PC-3 (cell line): ENCODE data around the gene TCFL5. TPM values are rescaled to one million over a fixed set of nuclear protein-coding genes. Genes with fewer than 3 reads are reported as not detected.
A peak's percentile ranks its signal among the peaks of the same experiment; 100 is the strongest.

ENCODE experiments used
- ATAC-seq: fragments of 200-7000 bp; cut with Tn5 transposase; 2 replicates; pipeline ENCODE4 v1.9.1; 2020; ENCODE audit warnings: mild to moderate bottlenecking, moderate library complexity
- BruUV-seq: library from RNA; stranded (reverse); fragments of 400-500 nt; replicated peaks from 2 replicates; lab custom pipeline; 2021; lab: Mats Ljungman, UMichigan
- CTCF ChIA-PET: fragments of 300-600 bp; sonication (Branson Sonifier 250); formaldehyde crosslinking; loops from one replicate; lab custom pipeline; 2022; ENCODE audit warnings: antibody characterized with exemption; lab: Charles Lee
- POLR2A ChIA-PET: fragments of 300-600 bp; sonication (Branson Sonifier 250); formaldehyde crosslinking; loops from one replicate; lab custom pipeline; 2022; ENCODE audit warnings: antibody characterized with exemption; ENCODE audit not compliant: unreplicated experiment; lab: Charles Lee
- DNase-seq: peaks from one replicate; pipeline ENCODE4 v3.0.0-alpha.2; 2015
- H2AFZ ChIP-seq: fragments of 300-600 bp; sonication (generic); 2 replicates; pipeline ENCODE4 v1.6.0; 2016; ENCODE audit warnings: antibody characterized with exemption, low read length
- H3F3A ChIP-seq: fragments of 300-600 bp; sonication (generic); one replicate; pipeline ENCODE4 v1.6.0; 2017; ENCODE audit warnings: antibody characterized with exemption, low read length, control low read depth, mild to moderate bottlenecking; ENCODE audit not compliant: unreplicated experiment
- H3K27ac ChIP-seq: fragments of 300-600 bp; sonication (generic); 2 replicates; pipeline ENCODE4 v1.5.1; 2016; ENCODE audit warnings: mild to moderate bottlenecking, low read length
- H3K27me3 ChIP-seq: fragments of 300-600 bp; sonication (generic); 2 replicates; pipeline ENCODE4 v1.6.1; 2016; ENCODE audit warnings: low read length, mixed read lengths
- H3K36me3 ChIP-seq: fragments of 300-600 bp; sonication (generic); 2 replicates; pipeline ENCODE4 v1.6.1; 2016; ENCODE audit warnings: low read depth, mixed run types, low read length, mixed read lengths
- H3K4me1 ChIP-seq: fragments of 300-600 bp; sonication (generic); 2 replicates; pipeline ENCODE4 v1.5.1; 2016; ENCODE audit warnings: low read length; ENCODE audit not compliant: insufficient read depth
- H3K4me2 ChIP-seq: fragments of 300-600 bp; sonication (generic); 2 replicates; pipeline ENCODE4 v1.6.0; 2016; ENCODE audit warnings: low read length
- H3K4me3 ChIP-seq: fragments of 300-600 bp; sonication (generic); 2 replicates; pipeline ENCODE4 v1.5.1; 2016; ENCODE audit warnings: mild to moderate bottlenecking, low read length, mixed read lengths
- H3K79me2 ChIP-seq: fragments of 300-600 bp; sonication (generic); 2 replicates; pipeline ENCODE4 v1.6.1; 2017; ENCODE audit warnings: low read length, mixed read lengths
- H3K9ac ChIP-seq: fragments of 300-600 bp; sonication (generic); 2 replicates; pipeline ENCODE4 v1.6.0; 2016; ENCODE audit warnings: mild to moderate bottlenecking, low read length
- H3K9me2 ChIP-seq: fragments of 300-600 bp; sonication (generic); replicated peaks from 2 replicates; pipeline ENCODE4 v1.6.1; 2016; ENCODE audit warnings: mixed run types, low read length, mixed read lengths
- H3K9me3 ChIP-seq: fragments of 300-600 bp; sonication (generic); 2 replicates; pipeline ENCODE4 v1.6.1; 2016; ENCODE audit warnings: low read length, mixed read lengths
- H4K20me1 ChIP-seq: fragments of 300-600 bp; sonication (generic); 2 replicates; pipeline ENCODE4 v1.6.1; 2016; ENCODE audit warnings: low read length, mixed read lengths
- CTCF ChIP-seq: fragments of 300-600 bp; sonication (generic); conservative IDR thresholded peaks from 2 replicates; pipeline ENCODE4 v1.5.1; 2017; ENCODE audit warnings: antibody characterized with exemption, low read depth, mild to moderate bottlenecking, low read length
- EZH2phosphoT487 ChIP-seq: fragments of 300-600 bp; sonication (generic); IDR thresholded peaks from 2 replicates; pipeline ENCODE4 v1.6.1; 2018; ENCODE audit warnings: mild to moderate bottlenecking, antibody characterized with exemption, low read length, borderline replicate concordance
- intact Hi-C: fragments of 100-400 bp; cut with micrococcal nuclease; formaldehyde crosslinking; loops from 2 replicates; pipeline ENCODE4 v1.9.0; 2023
- total RNA-seq: library from RNA; depleted of rRNA; stranded (reverse); fragments of >200 nt; gene quantifications from 2 replicates; pipeline ENCODE4 v1.2.3, GENCODE V29; 2014; rRNA removed

The TCFL5 gene
- total RNA-seq, 1 experiment from 2014 or later: 15.8 TPM

GRCh38 chr20:62791301-62792181, 70.1 kb downstream of the TCFL5 start:
- peak; percentile 29 for ATAC-seq
- CTCF ChIA-PET: interaction anchor here (0.6 to 1.3 kb wide), 11 partner anchors 12 to 292 kb away, joined by 3 to 13 read pairs (median 3); no protein-coding TSS in a partner anchor
- Histone ChIP-seq H2AFZ (peak overlapping the region; percentile 78), H3K9me3 (no peaks in the 10 kb centered on the region), H3K27me3 (no peaks in the 10 kb centered on the region), H4K20me1 (no peaks in the 10 kb centered on the region), H3K79me2 (no peaks in the 10 kb centered on the region), H3K9ac (peak overlapping the region; percentile 38), H3K4me1 (peaks cover 27% of the 10 kb centered on the region), H3F3A (no peaks in the 10 kb centered on the region), H3K9me2 (no peaks in the 10 kb centered on the region), H3K4me2 (peak overlapping the region; percentile 76), H3K36me3 (no peaks in the 10 kb centered on the region), H3K4me3 (peak overlapping the region; percentile 44; the same call in 1 of the 2 replicates), H3K27ac (no peak overlapping the region)
- intact Hi-C loops: loop anchor here (1.0 to 10.0 kb wide), 8 partner anchors 54 to 407 kb away; partner anchors contain the start of gene RPS21
- TF ChIP-seq EZH2phosphoT487: no peak
- TF ChIP-seq CTCF: peak; percentile 99
- DNase-seq: peak; percentile 96
- POLR2A ChIA-PET: interaction anchor here (0.5 to 0.6 kb wide), 2 partner anchors 17 to 80 kb away, joined by 3 to 18 read pairs; no protein-coding TSS in a partner anchor
- BruUV-seq: no TSS peak

Other genes with a start within 250 kb of the TCFL5 start
- 161 and 162 TPM in 2 replicates for gene SLCO4A1, start 219.3 kb downstream of the TCFL5 start, total RNA-seq
- 7.8 and 10.6 TPM in 2 replicates for gene NTSR1, start 153.0 kb downstream of the TCFL5 start, total RNA-seq
- gene MRGBP, start 65.3 kb downstream of the TCFL5 start, total RNA-seq: 48.8 and 56.3 TPM in 2 replicates
- gene OGFR, start 57.0 kb downstream of the TCFL5 start, total RNA-seq: 78.9 and 112 TPM in 2 replicates
- 14.3 and 17.7 TPM in 2 replicates for gene COL9A3, start 44.8 kb downstream of the TCFL5 start, total RNA-seq
- 33.2 and 40.4 TPM in 2 replicates for gene DIDO1, start 64.7 kb upstream of the TCFL5 start, total RNA-seq
- gene GID8, start 76.3 kb upstream of the TCFL5 start, total RNA-seq: 37.2 and 47.5 TPM in 2 replicates
- not detected in 2 replicates for gene SLC17A9, start 90.9 kb upstream of the TCFL5 start, total RNA-seq
- not detected in 2 replicates for gene BHLHE23, start 145.1 kb upstream of the TCFL5 start, total RNA-seq